SK-N-SH (cell line): ENCODE data around the gene CPEB3.
"Not testable (repeated sequence)": the region's sequence is repeated elsewhere in the genome, so short reads cannot be mapped to it uniquely, and the experiment has no call there.

Experiments
- CHD2 ChIP-seq: fragments of 150-350 bp; IDR thresholded peaks from 2 replicates; pipeline ENCODE4 v1.6.1; 2018; ENCODE audit warnings: low read length; ENCODE audit not compliant: partially characterized antibody
- ELF1 ChIP-seq: IDR thresholded peaks from 2 replicates; pipeline ENCODE4 v1.4.0; 2012
- EP300 ChIP-seq, 2 experiments: IDR thresholded peaks; 2 replicates each; pipeline versions ENCODE4 v1.4.0 to v1.6.1; 2012; ENCODE audit warnings: borderline replicate concordance in 1 of 2, low read depth in 1 of 2, low read length in 1 of 2
- EZH2phosphoT487 ChIP-seq: fragments of 200-600 bp; sonication (generic); IDR thresholded peaks from 2 replicates; pipeline ENCODE4 v1.6.1; 2017; ENCODE audit warnings: low read depth, mixed run types, mild to moderate bottlenecking, antibody characterized with exemption, moderate library complexity, borderline replicate concordance
- GABPA ChIP-seq: IDR thresholded peaks from 2 replicates; pipeline ENCODE4 v1.4.0; 2012; ENCODE audit warnings: low read depth, mild to moderate bottlenecking
- GATA2 ChIP-seq: sonication (generic); formaldehyde crosslinking; IDR thresholded peaks from 2 replicates; pipeline ENCODE4 v1.5.0; 2020; ENCODE audit warnings: mild to moderate bottlenecking, missing genetic modification reagents
- MAX ChIP-seq: IDR thresholded peaks from 2 replicates; pipeline ENCODE4 v1.4.0; 2012; ENCODE audit warnings: low read depth
- MXI1 ChIP-seq: IDR thresholded peaks from 2 replicates; pipeline ENCODE4 v1.6.1; 2012; ENCODE audit warnings: mild to moderate bottlenecking, low read depth, low read length, improper control_type of control experiment
- POLR2AphosphoS5 ChIP-seq: IDR thresholded peaks from 2 replicates; pipeline ENCODE4 v1.6.1; 2012; ENCODE audit warnings: low read depth, low read length
- RAD21 ChIP-seq: IDR thresholded peaks from 2 replicates; pipeline ENCODE4 v1.6.1; 2012; ENCODE audit warnings: mild to moderate bottlenecking, low read length
- RXRA ChIP-seq: IDR thresholded peaks from 2 replicates; pipeline ENCODE4 v1.4.0; 2012; ENCODE audit warnings: low read depth, mild to moderate bottlenecking, borderline replicate concordance
- TF ChIP-seq, protein P1 (sequence below): IDR thresholded peaks from 2 replicates; pipeline ENCODE4 v1.6.1; 2012; ENCODE audit warnings: mild to moderate bottlenecking, low read depth, low read length, moderate library complexity
- TF ChIP-seq, protein P2 (sequence below): fragments of 200-600 bp; sonication (generic); IDR thresholded peaks from 2 replicates; pipeline ENCODE4 v1.6.1; 2017; ENCODE audit warnings: antibody characterized with exemption, mild to moderate bottlenecking, moderate library complexity

DNA sequence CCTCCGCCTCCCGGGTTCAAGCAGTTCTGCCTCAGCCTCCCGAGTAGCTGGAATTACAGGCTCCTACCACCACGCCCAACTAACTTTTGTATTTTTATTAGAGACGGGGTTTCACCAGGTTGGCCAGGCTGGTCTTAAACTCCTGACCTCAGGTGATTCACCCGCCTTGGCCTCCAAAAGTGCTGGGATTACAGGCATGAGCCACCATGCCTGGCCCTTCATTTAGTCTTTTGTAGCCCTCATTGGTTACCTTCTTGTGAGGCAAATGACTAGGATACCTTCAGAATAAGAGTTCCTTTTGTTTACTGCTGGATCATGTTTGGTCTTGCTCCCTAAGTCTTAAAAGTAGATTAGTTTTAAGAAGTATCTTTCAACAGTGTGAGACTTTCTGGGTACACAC lies 39.0 kb upstream of the CPEB3 start:
- TF ChIP-seq ELF1; MXI1; EZH2phosphoT487; EP300 (IDR thresholded peaks at IDR 0.05; ENCODE audit: borderline replicate concordance in 1 of 2, low read depth in 1 of 2, low read length in 1 of 2); POLR2AphosphoS5; MAX; RXRA; RAD21; GABPA; GATA2; CHD2: not testable (repeated sequence)
- TF ChIP-seq, protein P1, sequence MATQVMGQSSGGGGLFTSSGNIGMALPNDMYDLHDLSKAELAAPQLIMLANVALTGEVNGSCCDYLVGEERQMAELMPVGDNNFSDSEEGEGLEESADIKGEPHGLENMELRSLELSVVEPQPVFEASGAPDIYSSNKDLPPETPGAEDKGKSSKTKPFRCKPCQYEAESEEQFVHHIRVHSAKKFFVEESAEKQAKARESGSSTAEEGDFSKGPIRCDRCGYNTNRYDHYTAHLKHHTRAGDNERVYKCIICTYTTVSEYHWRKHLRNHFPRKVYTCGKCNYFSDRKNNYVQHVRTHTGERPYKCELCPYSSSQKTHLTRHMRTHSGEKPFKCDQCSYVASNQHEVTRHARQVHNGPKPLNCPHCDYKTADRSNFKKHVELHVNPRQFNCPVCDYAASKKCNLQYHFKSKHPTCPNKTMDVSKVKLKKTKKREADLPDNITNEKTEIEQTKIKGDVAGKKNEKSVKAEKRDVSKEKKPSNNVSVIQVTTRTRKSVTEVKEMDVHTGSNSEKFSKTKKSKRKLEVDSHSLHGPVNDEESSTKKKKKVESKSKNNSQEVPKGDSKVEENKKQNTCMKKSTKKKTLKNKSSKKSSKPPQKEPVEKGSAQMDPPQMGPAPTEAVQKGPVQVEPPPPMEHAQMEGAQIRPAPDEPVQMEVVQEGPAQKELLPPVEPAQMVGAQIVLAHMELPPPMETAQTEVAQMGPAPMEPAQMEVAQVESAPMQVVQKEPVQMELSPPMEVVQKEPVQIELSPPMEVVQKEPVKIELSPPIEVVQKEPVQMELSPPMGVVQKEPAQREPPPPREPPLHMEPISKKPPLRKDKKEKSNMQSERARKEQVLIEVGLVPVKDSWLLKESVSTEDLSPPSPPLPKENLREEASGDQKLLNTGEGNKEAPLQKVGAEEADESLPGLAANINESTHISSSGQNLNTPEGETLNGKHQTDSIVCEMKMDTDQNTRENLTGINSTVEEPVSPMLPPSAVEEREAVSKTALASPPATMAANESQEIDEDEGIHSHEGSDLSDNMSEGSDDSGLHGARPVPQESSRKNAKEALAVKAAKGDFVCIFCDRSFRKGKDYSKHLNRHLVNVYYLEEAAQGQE = not testable (repeated sequence)
- TF ChIP-seq, protein P2, sequence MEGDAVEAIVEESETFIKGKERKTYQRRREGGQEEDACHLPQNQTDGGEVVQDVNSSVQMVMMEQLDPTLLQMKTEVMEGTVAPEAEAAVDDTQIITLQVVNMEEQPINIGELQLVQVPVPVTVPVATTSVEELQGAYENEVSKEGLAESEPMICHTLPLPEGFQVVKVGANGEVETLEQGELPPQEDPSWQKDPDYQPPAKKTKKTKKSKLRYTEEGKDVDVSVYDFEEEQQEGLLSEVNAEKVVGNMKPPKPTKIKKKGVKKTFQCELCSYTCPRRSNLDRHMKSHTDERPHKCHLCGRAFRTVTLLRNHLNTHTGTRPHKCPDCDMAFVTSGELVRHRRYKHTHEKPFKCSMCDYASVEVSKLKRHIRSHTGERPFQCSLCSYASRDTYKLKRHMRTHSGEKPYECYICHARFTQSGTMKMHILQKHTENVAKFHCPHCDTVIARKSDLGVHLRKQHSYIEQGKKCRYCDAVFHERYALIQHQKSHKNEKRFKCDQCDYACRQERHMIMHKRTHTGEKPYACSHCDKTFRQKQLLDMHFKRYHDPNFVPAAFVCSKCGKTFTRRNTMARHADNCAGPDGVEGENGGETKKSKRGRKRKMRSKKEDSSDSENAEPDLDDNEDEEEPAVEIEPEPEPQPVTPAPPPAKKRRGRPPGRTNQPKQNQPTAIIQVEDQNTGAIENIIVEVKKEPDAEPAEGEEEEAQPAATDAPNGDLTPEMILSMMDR = not testable (repeated sequence)
